NCI-H146 treated with DMSO at 0.1 percent for 48 hours (cell line): ENCODE measurements around the gene PLXDC1.

Experiments
- DNase-seq: peaks from one replicate; lab custom pipeline; 2025; ENCODE audit not compliant: unreplicated experiment; lab: John Stamatoyannopoulos, UW

PLXDC1 gene

GRCh38 chr17:39016193-39017153 lies 135.0 kb downstream of the PLXDC1 start:
- DNase-seq: no peak

DNA sequence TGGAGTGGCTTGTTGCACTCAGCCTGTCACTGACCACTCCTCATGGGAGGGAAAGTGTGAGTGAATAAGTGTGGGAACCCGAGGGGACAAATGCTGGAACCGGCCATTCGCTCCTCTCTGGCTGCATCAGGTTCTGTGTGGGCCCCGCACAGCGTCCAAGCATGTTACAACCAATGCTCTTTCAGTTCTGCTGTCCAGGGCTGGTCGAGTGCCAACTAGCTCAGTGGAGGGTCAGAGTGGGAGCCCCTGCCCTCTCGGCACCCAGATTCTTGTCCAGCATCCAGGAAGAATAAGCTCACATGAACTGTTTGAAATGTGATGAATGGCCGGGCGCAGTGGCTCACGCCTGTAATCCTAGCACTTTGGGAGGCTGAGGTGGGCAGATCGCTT lies 135.9 kb downstream of the PLXDC1 start:
- DNase-seq: no peak

GRCh38 chr17:39014795-39015545 lies 136.5 kb downstream of the PLXDC1 start:
- DNase-seq: no peak

- no peak for DNase-seq
Measured at GRCh38 chr17:39014044-39014794, 137.2 kb downstream of the PLXDC1 start.
